ENCODE data around the gene RCAN2. TPM values are rescaled to one million over a fixed set of nuclear protein-coding genes. Genes with fewer than 3 reads are reported as not detected.

Gene RCAN2
- total RNA-seq, result 1 to 10 TPM; 3.6 to 7.0 TPM

DNA sequence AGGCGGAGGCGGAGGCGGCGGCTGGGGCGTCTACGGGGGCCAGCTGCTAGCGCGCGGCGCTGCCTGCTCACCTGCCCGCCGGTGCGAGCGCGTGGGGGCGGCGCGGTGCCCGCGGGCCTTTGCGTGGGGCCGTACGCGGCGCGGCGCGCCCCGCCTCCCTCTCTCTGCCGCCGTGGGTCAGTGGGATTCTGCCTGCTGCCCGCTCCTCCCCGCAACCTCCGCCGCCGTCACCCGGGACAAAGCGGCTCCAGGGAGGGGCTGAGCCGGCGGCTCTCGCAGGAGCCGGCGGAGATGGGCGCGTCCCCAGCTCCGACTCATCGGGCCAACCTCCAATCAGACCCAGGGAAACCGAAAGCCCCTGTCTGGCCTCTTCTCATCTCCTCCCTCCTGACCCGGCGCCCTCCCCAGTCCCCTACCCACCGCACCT is at the start of gene RCAN2:
RCAN2 (minus strand) TSS at position 249 of the 427 bp plus-strand sequence.
- no peak for TF ChIP-seq CTCF (IDR thresholded peaks at IDR 0.05)
- peak within 1 kb of the TSS; percentile 38 for H3K4me3 ChIP-seq

GRCh38 chr6:46539866-46540265 is 48.6 kb upstream of the RCAN2 start:
- H3K4me3 ChIP-seq, result no peak overlapping the region
- H3K4me1 ChIP-seq, result no peaks in the 10 kb centered on the region
- intact Hi-C loops (cut with DNase I), result no loop called here
- no peak for DNase-seq
- no peaks in the 10 kb centered on the region for H3K36me3 ChIP-seq
- no peak overlapping the region for H3K27ac ChIP-seq
- no peaks in the 10 kb centered on the region for H3K9me3 ChIP-seq
- H3K27me3 ChIP-seq, result no peaks in the 10 kb centered on the region
- no peak overlapping the region for H3K9ac ChIP-seq (ENCODE audit: low read depth in 2 of 2, low read length in 2 of 2)
- TF ChIP-seq CTCF (IDR thresholded peaks at IDR 0.05), result no peak

More for the DNA sequence above, at the start of gene RCAN2:
- Histone ChIP-seq H3K36me3 (no peaks in the 10 kb centered on the region), H3K27me3 (peaks cover 13% of the 10 kb centered on the region), H3K9ac (ENCODE audit: low read depth in 2 of 2, low read length in 2 of 2) (peak within 1 kb of the TSS; percentile 57 to 62), H3K9me3 (no peaks in the 10 kb centered on the region), H3K27ac (peak within 1 kb of the TSS; percentile 18), H3K4me1 (no peaks in the 10 kb centered on the region)
- intact Hi-C loops (cut with DNase I), result loop anchor here (5.0 kb wide), 1 partner anchor 69 kb away; no protein-coding TSS in a partner anchor
- DNase-seq, result peak; percentile 65

DNA sequence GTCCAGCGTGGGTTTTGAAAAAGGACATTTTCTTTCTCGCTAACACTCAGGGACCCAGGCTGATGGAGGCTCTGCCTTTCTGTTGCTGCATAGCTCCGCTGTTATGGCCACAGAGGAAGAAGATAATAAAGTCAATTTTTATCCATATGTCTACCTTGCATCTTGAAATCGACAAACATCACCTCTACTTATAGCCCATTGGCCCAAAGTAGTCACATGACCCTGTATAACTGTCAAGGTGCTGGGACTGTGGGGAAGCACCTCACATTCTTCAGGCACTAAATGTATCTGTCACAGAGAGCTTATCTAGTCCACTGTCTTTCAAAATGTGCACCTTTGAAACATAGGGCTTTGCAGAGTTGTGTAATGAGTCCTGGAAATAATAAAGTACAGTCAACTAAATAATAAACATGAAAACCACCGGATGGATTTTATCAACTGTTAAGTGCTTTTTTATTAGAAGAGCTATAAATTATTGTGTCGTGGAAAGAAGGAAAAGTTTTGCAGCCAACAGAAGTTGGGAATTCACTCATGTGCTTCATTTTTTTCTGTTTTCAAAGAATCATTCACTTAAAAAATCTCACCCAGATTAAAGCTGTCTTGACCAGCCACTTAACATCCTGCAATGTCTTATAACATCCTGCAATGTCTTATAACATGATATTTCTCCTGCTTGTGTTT is 47.7 kb upstream of the RCAN2 start:
- Histone ChIP-seq H3K27ac (no peak overlapping the region), H3K4me3 (no peak overlapping the region), H3K36me3 (no peaks in the 10 kb centered on the region), H3K9me3 (no peaks in the 10 kb centered on the region), H3K27me3 (no peaks in the 10 kb centered on the region), H3K4me1 (no peaks in the 10 kb centered on the region), H3K9ac (ENCODE audit: low read depth in 2 of 2, low read length in 2 of 2) (no peak overlapping the region)
- intact Hi-C loops (cut with DNase I), result no loop called here
- DNase-seq, result no peak
- no peak for TF ChIP-seq CTCF (IDR thresholded peaks at IDR 0.05)

GRCh38 chr6:46530896-46531295 is 39.6 kb upstream of the RCAN2 start:
- no peak for DNase-seq
- Histone ChIP-seq H3K9me3 (no peaks in the 10 kb centered on the region), H3K4me3 (no peak overlapping the region), H3K9ac (ENCODE audit: low read depth in 2 of 2, low read length in 2 of 2) (no peak overlapping the region), H3K4me1 (no peaks in the 10 kb centered on the region), H3K27me3 (no peaks in the 10 kb centered on the region), H3K36me3 (no peaks in the 10 kb centered on the region), H3K27ac (no peak overlapping the region)
- no peak for TF ChIP-seq CTCF (IDR thresholded peaks at IDR 0.05)
- intact Hi-C loops (cut with DNase I), result no loop called here

DNA sequence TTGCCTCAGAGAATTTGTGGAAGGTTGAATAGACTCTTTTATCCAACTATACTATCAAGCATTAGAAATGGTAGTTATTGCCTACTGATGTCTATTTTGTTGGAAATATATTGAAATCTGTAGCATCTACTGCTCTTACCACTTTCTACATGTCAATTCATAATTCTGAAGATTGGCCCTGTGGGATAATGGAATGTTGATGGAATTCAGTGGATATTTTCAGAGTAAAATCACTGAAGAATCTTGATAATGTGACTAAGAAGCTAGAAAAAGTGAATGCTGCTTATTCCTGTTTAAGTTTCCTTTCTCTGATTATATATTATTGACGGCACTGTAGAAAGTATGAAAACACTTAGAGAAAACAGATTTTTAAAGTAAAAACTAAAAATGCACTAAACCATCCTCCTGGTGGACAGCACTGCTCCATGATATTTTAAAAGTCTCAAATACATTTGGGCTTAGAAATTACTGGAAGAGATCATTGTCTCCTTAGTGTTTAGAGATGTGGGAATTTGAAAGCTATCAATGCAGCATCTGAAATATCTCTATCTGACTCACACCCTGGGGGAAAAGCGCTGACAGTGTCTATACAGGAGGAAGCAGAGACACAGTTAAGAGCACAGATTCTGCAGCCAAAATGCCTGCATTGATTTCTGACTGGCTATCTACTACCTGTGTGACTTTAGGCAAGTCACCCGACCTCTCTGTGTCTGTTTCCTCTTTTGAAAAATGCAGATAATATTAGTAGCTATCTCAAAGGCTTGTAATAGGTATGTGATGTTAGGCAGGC is 37.9 kb upstream of the RCAN2 start:
- Histone ChIP-seq H3K9me3 (no peaks in the 10 kb centered on the region), H3K27ac (no peak overlapping the region), H3K4me1 (no peaks in the 10 kb centered on the region), H3K27me3 (no peaks in the 10 kb centered on the region), H3K36me3 (no peaks in the 10 kb centered on the region), H3K9ac (ENCODE audit: low read depth in 2 of 2, low read length in 2 of 2) (no peak overlapping the region), H3K4me3 (no peak overlapping the region)
- no peak for TF ChIP-seq CTCF (IDR thresholded peaks at IDR 0.05)
- intact Hi-C loops (cut with DNase I), result no loop called here
- no peak for DNase-seq
